Nephron progenitor cell (in vitro differentiated cells): ENCODE results near the gene SUFU.

Experiments used
- DNase-seq: peaks from one replicate; pipeline ENCODE4 v3.0.0; 2021
- H3K27ac Mint-ChIP-seq: 2 replicates; pipeline ENCODE4 v1.8.0; 2021; ENCODE audit warnings: mild to moderate bottlenecking, moderate library complexity, mixed read lengths
- H3K27me3 Mint-ChIP-seq: 2 replicates; pipeline ENCODE4 v1.8.0; 2021; ENCODE audit warnings: mild to moderate bottlenecking, low read depth, mixed read lengths; ENCODE audit not compliant: poor library complexity
- H3K36me3 Mint-ChIP-seq: 2 replicates; pipeline ENCODE4 v1.8.0; 2021; ENCODE audit warnings: low read depth, mixed read lengths
- H3K4me1 Mint-ChIP-seq: 2 replicates; pipeline ENCODE4 v1.8.0; 2021; ENCODE audit warnings: mixed read lengths
- H3K4me3 Mint-ChIP-seq: 2 replicates; pipeline ENCODE4 v1.8.0; 2021; ENCODE audit warnings: mild to moderate bottlenecking, moderate library complexity, mixed read lengths
- H3K9me3 Mint-ChIP-seq: 2 replicates; pipeline ENCODE4 v1.8.0; 2021; ENCODE audit warnings: mild to moderate bottlenecking, moderate library complexity, mixed read lengths
- TF ChIP-seq, protein P1 (sequence below): fragments of 200-600 bp; sonication (generic); IDR thresholded peaks from 2 replicates; pipeline ENCODE4 v1.5.0; 2021; ENCODE audit warnings: antibody characterized with exemption

The SUFU gene

DNA sequence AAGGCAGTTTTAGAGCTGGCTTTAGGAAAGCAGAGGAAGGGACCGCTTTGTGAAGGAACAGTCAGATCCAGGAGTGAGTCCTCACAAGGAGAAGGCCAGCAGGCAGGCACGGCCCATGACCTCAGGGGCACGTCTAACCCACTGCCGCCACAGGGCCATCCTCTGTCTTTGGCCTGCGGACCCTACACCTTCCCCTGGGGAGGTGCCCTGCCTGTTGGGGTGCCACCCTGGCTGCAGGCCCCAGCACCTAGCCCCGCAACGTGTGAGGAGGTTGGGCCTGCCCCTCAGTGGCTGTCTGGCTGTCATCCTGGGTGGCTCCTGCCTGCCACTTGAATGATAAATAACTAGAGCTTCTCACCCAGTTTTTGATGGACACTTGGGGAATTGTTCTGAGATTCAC lies 109.5 kb downstream of the SUFU start:
- peaks cover 3% of the 10 kb centered on the region for H3K27me3 Mint-ChIP-seq
- H3K36me3 Mint-ChIP-seq: peaks cover 19% of the 10 kb centered on the region
- H3K9me3 Mint-ChIP-seq: no peaks in the 10 kb centered on the region
- no peak overlapping the region for H3K4me3 Mint-ChIP-seq
- TF ChIP-seq, protein P1, sequence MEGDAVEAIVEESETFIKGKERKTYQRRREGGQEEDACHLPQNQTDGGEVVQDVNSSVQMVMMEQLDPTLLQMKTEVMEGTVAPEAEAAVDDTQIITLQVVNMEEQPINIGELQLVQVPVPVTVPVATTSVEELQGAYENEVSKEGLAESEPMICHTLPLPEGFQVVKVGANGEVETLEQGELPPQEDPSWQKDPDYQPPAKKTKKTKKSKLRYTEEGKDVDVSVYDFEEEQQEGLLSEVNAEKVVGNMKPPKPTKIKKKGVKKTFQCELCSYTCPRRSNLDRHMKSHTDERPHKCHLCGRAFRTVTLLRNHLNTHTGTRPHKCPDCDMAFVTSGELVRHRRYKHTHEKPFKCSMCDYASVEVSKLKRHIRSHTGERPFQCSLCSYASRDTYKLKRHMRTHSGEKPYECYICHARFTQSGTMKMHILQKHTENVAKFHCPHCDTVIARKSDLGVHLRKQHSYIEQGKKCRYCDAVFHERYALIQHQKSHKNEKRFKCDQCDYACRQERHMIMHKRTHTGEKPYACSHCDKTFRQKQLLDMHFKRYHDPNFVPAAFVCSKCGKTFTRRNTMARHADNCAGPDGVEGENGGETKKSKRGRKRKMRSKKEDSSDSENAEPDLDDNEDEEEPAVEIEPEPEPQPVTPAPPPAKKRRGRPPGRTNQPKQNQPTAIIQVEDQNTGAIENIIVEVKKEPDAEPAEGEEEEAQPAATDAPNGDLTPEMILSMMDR: no peak
- peaks cover 70% of the 10 kb centered on the region for H3K4me1 Mint-ChIP-seq
- peak overlapping the region; percentile 83 for H3K27ac Mint-ChIP-seq
- no peak for DNase-seq

DNA sequence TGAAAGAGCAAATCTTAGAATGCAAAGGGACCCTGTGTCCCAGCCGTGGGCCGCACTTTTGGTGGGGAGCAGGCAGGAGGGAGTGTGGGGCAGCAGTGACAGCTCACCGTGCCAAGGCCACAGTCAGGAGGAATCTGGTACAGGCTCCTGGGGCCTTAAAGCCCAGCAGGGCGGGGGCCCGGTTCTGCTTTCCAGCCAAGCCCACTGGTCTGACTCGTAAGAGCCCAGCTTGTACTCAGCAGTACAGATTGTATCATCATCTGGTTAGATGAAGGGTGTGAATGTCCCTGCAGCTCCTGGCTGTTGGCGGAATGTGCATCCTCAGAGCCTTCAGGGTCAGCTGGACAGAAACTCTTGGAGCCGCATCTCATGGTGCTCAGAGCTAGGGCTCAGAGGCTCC lies 110.0 kb downstream of the SUFU start:
- Mint-ChIP-seq H3K4me3 (no peak overlapping the region), H3K9me3 (no peaks in the 10 kb centered on the region), H3K4me1 (peaks cover 75% of the 10 kb centered on the region), H3K36me3 (peaks cover 19% of the 10 kb centered on the region), H3K27ac (peak overlapping the region; percentile 78), H3K27me3 (peaks cover 3% of the 10 kb centered on the region)
- TF ChIP-seq, protein P1: no peak
- no peak for DNase-seq

DNA sequence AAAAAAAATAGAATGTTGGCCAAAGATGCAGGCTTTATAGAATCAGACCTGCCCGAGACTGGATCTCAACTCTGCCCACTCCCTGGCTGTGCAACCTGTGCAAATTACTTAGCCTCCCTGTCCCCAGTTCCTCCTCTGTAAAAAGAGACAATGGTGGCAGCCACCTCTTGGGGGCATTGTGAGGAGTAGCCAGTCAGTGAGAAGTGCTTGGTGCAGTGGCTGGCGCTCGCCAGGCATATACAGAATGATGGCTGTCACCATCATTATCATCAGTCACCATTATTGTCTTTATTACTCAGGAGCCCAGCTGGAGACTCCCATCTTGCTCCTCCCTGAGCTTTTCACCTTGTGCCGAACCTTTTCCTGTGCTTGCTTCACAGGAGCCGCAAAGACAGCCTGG lies 111.1 kb downstream of the SUFU start:
- Mint-ChIP-seq H3K4me3 (no peak overlapping the region), H3K36me3 (peaks cover 19% of the 10 kb centered on the region)

DNA sequence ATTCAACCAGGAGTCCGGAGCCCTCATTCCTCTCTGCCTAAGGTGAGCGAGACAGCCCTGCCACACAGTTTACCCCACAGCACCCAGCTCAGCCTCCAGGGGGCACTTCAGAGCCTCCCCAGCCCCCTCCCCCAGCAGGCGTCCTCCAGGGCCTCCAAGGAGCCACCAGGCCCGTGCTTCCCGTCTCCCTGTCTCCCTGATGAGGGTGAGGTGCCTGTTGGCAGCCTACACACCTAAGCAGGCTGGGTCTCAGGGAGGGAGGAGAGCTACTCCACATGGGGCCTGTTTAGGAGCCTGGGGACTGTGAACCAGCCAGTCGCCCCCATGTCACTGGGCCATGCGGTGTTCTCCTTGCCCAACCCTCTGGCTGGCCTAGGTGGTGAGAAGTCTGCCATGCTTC lies 111.6 kb downstream of the SUFU start:
- Mint-ChIP-seq H3K4me3 (no peak overlapping the region), H3K4me1 (peaks cover 83% of the 10 kb centered on the region), H3K27ac (peak overlapping the region; percentile 97), H3K27me3 (peaks cover 3% of the 10 kb centered on the region), H3K9me3 (no peaks in the 10 kb centered on the region), H3K36me3 (peaks cover 18% of the 10 kb centered on the region)
- DNase-seq: peak; percentile 45
- TF ChIP-seq, protein P1: peak; percentile 36

More for the DNA sequence above, 111.1 kb downstream of the SUFU start:
- Mint-ChIP-seq H3K27ac (peak overlapping the region; percentile 96), H3K4me1 (peaks cover 83% of the 10 kb centered on the region), H3K27me3 (peaks cover 3% of the 10 kb centered on the region), H3K9me3 (no peaks in the 10 kb centered on the region)
- DNase-seq: no peak
- TF ChIP-seq, protein P1: no peak

DNA sequence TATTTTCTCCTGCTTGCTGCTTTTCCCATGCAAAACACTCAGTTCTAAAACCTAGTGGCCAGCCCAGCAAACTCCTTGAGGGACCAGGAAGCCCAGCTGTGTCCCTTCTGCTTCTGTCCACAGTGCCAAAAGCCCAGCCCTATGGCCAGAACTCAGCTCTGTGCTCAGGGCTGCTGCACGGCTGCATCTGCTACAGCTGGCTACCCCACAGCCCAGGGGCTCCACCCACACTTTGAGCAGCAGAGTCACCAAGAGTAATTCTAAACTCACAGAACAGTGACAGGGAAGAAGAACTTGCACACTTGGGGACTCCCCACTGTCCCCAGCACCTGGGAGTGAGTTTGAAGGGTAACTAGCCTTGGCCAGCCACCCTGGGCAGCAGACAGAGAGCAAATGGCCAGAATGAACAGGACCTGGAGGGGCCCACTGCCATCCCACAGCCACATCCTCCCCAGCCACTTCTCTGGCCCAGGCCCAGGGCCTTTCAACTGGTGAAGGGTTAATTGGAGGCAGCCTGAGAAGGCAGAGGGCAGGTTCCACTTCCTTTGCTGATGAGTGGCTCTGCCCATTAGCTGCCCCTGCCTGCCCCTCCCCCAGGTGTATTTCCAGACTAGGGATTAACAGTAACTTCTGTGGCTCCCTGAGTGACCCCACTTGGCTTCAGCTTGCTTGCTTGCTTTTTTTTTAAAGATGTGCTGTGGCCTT lies 112.4 kb downstream of the SUFU start:
- Mint-ChIP-seq H3K4me1 (peaks cover 80% of the 10 kb centered on the region), H3K27me3 (peaks cover 3% of the 10 kb centered on the region), H3K27ac (peak overlapping the region; percentile 57), H3K36me3 (peaks cover 11% of the 10 kb centered on the region), H3K4me3 (no peak overlapping the region), H3K9me3 (no peaks in the 10 kb centered on the region)
- TF ChIP-seq, protein P1: no peak
- DNase-seq: no peak

DNA sequence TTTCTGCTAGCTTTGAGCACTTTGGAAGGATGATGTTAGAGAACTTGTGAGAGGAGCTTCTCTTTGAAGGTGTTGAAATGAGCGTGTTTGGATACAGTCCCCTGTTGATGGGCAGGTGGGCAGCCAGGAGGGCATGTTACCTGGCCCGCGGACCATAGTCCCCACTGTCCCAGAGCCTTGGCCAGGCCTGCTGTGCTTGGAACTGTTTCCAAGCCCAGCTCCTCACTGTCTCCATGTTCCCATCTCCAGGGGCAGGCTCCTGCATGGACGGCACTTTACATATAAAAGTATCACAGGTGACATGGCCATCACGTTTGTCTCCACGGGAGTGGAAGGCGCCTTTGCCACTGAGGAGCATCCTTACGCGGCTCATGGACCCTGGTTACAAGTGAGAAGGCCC lies 113.3 kb downstream of the SUFU start:
- Mint-ChIP-seq H3K4me3 (no peak overlapping the region), H3K36me3 (peaks cover 11% of the 10 kb centered on the region), H3K27me3 (peaks cover 3% of the 10 kb centered on the region), H3K4me1 (peaks cover 72% of the 10 kb centered on the region), H3K9me3 (no peaks in the 10 kb centered on the region), H3K27ac (peak overlapping the region; percentile 79)
- TF ChIP-seq, protein P1: no peak
- DNase-seq: no peak
